Urothelium cell line (cell line): ENCODE results near the gene ZNF419.
"Not testable (repeated sequence)": the region's sequence is repeated elsewhere in the genome, so short reads cannot be mapped to it uniquely, and the experiment has no call there.

Experiments used
- DNase-seq: peaks from one replicate; pipeline ENCODE4 v3.0.0; 2011; ENCODE audit warnings: low spot score, mixed read lengths
- FAIRE-seq: peaks from 2 replicates; lab custom pipeline; 2011; peaks lifted over from hg19 to GRCh38; lab: Jason Lieb, UNC

ZNF419 gene

GRCh38 chr19:57487477-57488298 is at the start of gene ZNF419:
Gene ZNF419 (plus strand): TSS chr19:57487750. CDS start chr19:57487951, 201 bp downstream.
- FAIRE-seq (peak; percentile 76), DNase-seq (peak; percentile 91)

GRCh38 chr19:57437931-57438330 is 49.6 kb upstream of the ZNF419 start:
- DNase-seq: no peak
- FAIRE-seq: no peak

GRCh38 chr19:57438925-57439324 is 48.6 kb upstream of the ZNF419 start:
- DNase-seq: no peak

GRCh38 chr19:57441979-57442752 is 45.4 kb upstream of the ZNF419 start:
- no peak for FAIRE-seq
- DNase-seq: no peak

More at GRCh38 chr19:57438925-57439324, 48.6 kb upstream of the ZNF419 start:
- FAIRE-seq: no peak

- FAIRE-seq: no peak
- no peak for DNase-seq
Observed at GRCh38 chr19:57443121-57443696, 44.3 kb upstream of the ZNF419 start.

GRCh38 chr19:57452307-57452706 is 35.2 kb upstream of the ZNF419 start:
- DNase-seq (no peak), FAIRE-seq (no peak)

GRCh38 chr19:57465680-57466381 is 21.7 kb upstream of the ZNF419 start:
- peak; percentile 17 for DNase-seq
- no peak for FAIRE-seq

- DNase-seq (no peak), FAIRE-seq (no peak)
Observed at GRCh38 chr19:57466489-57466888, 21.1 kb upstream of the ZNF419 start.

- no peak for DNase-seq
- no peak for FAIRE-seq
Observed at GRCh38 chr19:57473646-57474045, 13.9 kb upstream of the ZNF419 start.

- peak; percentile 75 for FAIRE-seq
- peak; percentile 93 for DNase-seq
Observed at GRCh38 chr19:57477191-57478008, 10.2 kb upstream of the ZNF419 start, which contains the start of gene ZNF772. Gene ZNF772 (minus strand): TSS chr19:57477566. CDS start chr19:57477309, 257 bp downstream.

GRCh38 chr19:57488299-57488644 is 722 bp downstream of the ZNF419 start:
- FAIRE-seq, DNase-seq: not testable (repeated sequence)

- not testable (repeated sequence) for FAIRE-seq, DNase-seq
Observed at GRCh38 chr19:57499332-57499679, 11.8 kb downstream of the ZNF419 start.

- peak; percentile 95 for DNase-seq
- peak; percentile 97 for FAIRE-seq
Observed at GRCh38 chr19:57499680-57500395, 12.3 kb downstream of the ZNF419 start, which contains the start of gene ZNF773. Gene ZNF773 (plus strand): TSS chr19:57499938. CDS start chr19:57500081, 143 bp downstream.

- not testable (repeated sequence) for FAIRE-seq, DNase-seq
Observed at GRCh38 chr19:57500400-57500799, 12.8 kb downstream of the ZNF419 start.

- DNase-seq (no peak), FAIRE-seq (no peak)
Observed at GRCh38 chr19:57506163-57506562, 18.6 kb downstream of the ZNF419 start.

GRCh38 chr19:57511484-57511883 is 23.9 kb downstream of the ZNF419 start:
- DNase-seq (no peak), FAIRE-seq (no peak)

- FAIRE-seq (no peak), DNase-seq (no peak)
Observed at GRCh38 chr19:57512845-57513244, 25.3 kb downstream of the ZNF419 start.

GRCh38 chr19:57515255-57515654 is 27.7 kb downstream of the ZNF419 start:
- no peak for DNase-seq
- FAIRE-seq: no peak

- not testable (repeated sequence) for FAIRE-seq, DNase-seq
Observed at GRCh38 chr19:57518021-57518420, 30.5 kb downstream of the ZNF419 start.
